PC-9 (cell line): ENCODE data around the gene USE1. TPM values are rescaled to one million over a fixed set of nuclear protein-coding genes. Genes with fewer than 3 reads are reported as not detected.
A peak's percentile ranks its signal among the peaks of the same experiment; 100 is the strongest.

Source experiments
- BruUV-seq: library from RNA; stranded (reverse); fragments of 400-500 nt; replicated peaks from 2 replicates; lab custom pipeline; 2021; lab: Mats Ljungman, UMichigan
- CTCF ChIA-PET: fragments of 300-600 bp; sonication (Branson Sonifier 250); formaldehyde crosslinking; loops from one replicate; lab custom pipeline; 2022; ENCODE audit warnings: antibody characterized with exemption; lab: Charles Lee
- POLR2A ChIA-PET: fragments of 300-600 bp; sonication (Branson Sonifier 250); formaldehyde crosslinking; loops from one replicate; lab custom pipeline; 2022; ENCODE audit warnings: antibody characterized with exemption; ENCODE audit not compliant: unreplicated experiment; lab: Charles Lee
- DNase-seq, 2 experiments: peaks; one replicate each; pipeline versions ENCODE4 v3.0.0 to v3.0.0-alpha.2; 2015 to 2022; ENCODE audit warnings: mixed read lengths in 1 of 2
- H2AFZ ChIP-seq: fragments of 200-600 bp; sonication (generic); 2 replicates; pipeline ENCODE4 v1.8.1; 2017; ENCODE audit warnings: antibody characterized with exemption
- H3F3A ChIP-seq: fragments of 200-600 bp; sonication (generic); 2 replicates; pipeline ENCODE4 v1.8.1; 2017; ENCODE audit warnings: antibody characterized with exemption, mild to moderate bottlenecking, low read depth; ENCODE audit not compliant: insufficient read depth
- H3K27ac ChIP-seq: fragments of 200-600 bp; sonication (generic); 2 replicates; pipeline ENCODE4 v1.6.1; 2016; ENCODE audit warnings: mixed run types
- H3K27me3 ChIP-seq: fragments of 200-600 bp; sonication (generic); 2 replicates; pipeline ENCODE4 v1.6.1; 2016; ENCODE audit warnings: low read depth, mixed run types; ENCODE audit not compliant: insufficient read depth
- H3K36me3 ChIP-seq: fragments of 200-600 bp; sonication (generic); 2 replicates; pipeline ENCODE4 v1.6.1; 2016; ENCODE audit warnings: low read depth, mixed run types
- H3K4me1 ChIP-seq: fragments of 200-600 bp; sonication (generic); replicated peaks from 2 replicates; pipeline ENCODE4 v1.6.1; 2016; ENCODE audit warnings: mixed run types; ENCODE audit not compliant: insufficient read depth
- H3K4me2 ChIP-seq: fragments of 200-600 bp; sonication (generic); 2 replicates; pipeline ENCODE4 v1.6.1; 2017; ENCODE audit warnings: mixed run types
- H3K4me3 ChIP-seq: fragments of 200-600 bp; sonication (generic); 2 replicates; pipeline ENCODE4 v1.6.1; 2016; ENCODE audit warnings: mixed run types
- H3K79me2 ChIP-seq: fragments of 200-600 bp; sonication (generic); 2 replicates; pipeline ENCODE4 v1.6.1; 2017; ENCODE audit warnings: low read depth, mixed run types
- H3K9me2 ChIP-seq: fragments of 200-600 bp; sonication (generic); 2 replicates; pipeline ENCODE4 v1.8.1; 2017; ENCODE audit warnings: mild to moderate bottlenecking; ENCODE audit not compliant: insufficient read depth
- H3K9me3 ChIP-seq: fragments of 200-600 bp; sonication (generic); 2 replicates; pipeline ENCODE4 v1.8.1; 2016; ENCODE audit warnings: low read depth; ENCODE audit not compliant: insufficient read depth
- H4K20me1 ChIP-seq: fragments of 200-600 bp; sonication (generic); 2 replicates; pipeline ENCODE4 v1.8.1; 2017; ENCODE audit not compliant: insufficient read depth
- CTCF ChIP-seq: fragments of 200-600 bp; sonication (generic); conservative IDR thresholded peaks from 2 replicates; pipeline ENCODE4 v1.6.1; 2017; ENCODE audit warnings: mixed run types, antibody characterized with exemption, mild to moderate bottlenecking, moderate library complexity
- EZH2 ChIP-seq: fragments of 200-600 bp; sonication (generic); IDR thresholded peaks from 2 replicates; pipeline ENCODE4 v1.8.0; 2017; ENCODE audit warnings: antibody characterized with exemption, low read depth
- intact Hi-C: fragments of 100-400 bp; cut with micrococcal nuclease; formaldehyde crosslinking; loops from one replicate; pipeline ENCODE4 v1.10.0; 2022; ENCODE audit not compliant: unreplicated experiment
- total RNA-seq: library from RNA; stranded (reverse); gene quantifications from 2 replicates; pipeline ENCODE4 v1.2.3, GENCODE V29; 2021

USE1 gene
- total RNA-seq, 1 experiment from 2014 or later: 19.8 TPM

- H3F3A ChIP-seq: peaks cover 22% of the 10 kb centered on the region
- H3K4me3 ChIP-seq: no peak overlapping the region
- DNase-seq: peak in 1 of 2 experiments; percentile 19
- no peak overlapping the region for H3K27ac ChIP-seq
- TF ChIP-seq CTCF (no peak), EZH2 (no peak)
- H3K4me2 ChIP-seq: no peak overlapping the region
- intact Hi-C loops: no loop called here
- POLR2A ChIA-PET: no interaction called here
- H3K79me2 ChIP-seq: no peaks in the 10 kb centered on the region
- no peak overlapping the region for H2AFZ ChIP-seq
- peaks cover 3% of the 10 kb centered on the region for H3K4me1 ChIP-seq
- BruUV-seq: no TSS peak
- H4K20me1 ChIP-seq: no peaks in the 10 kb centered on the region
- H3K36me3 ChIP-seq: no peaks in the 10 kb centered on the region
- H3K9me2 ChIP-seq: no peaks in the 10 kb centered on the region
- H3K27me3 ChIP-seq: no peaks in the 10 kb centered on the region
- CTCF ChIA-PET: no interaction called here
- H3K9me3 ChIP-seq: no peaks in the 10 kb centered on the region
Observed at GRCh38 chr19:17209126-17210036, 5.8 kb upstream of the USE1 start.

- DNase-seq: no peak
- ChIA-PET CTCF (no interaction called here), POLR2A (no interaction called here)
- Histone ChIP-seq H2AFZ (no peak overlapping the region), H3K4me3 (no peak overlapping the region), H4K20me1 (no peaks in the 10 kb centered on the region), H3K9me3 (no peaks in the 10 kb centered on the region), H3K4me1 (peaks cover 6% of the 10 kb centered on the region), H3K27ac (no peak overlapping the region), H3K4me2 (no peak overlapping the region), H3K79me2 (no peaks in the 10 kb centered on the region), H3K9me2 (no peaks in the 10 kb centered on the region), H3K27me3 (no peaks in the 10 kb centered on the region), H3K36me3 (no peaks in the 10 kb centered on the region), H3F3A (peaks cover 22% of the 10 kb centered on the region)
- no peak for TF ChIP-seq EZH2
- TF ChIP-seq CTCF: no peak
- intact Hi-C loops: no loop called here
- BruUV-seq: no TSS peak
Observed at GRCh38 chr19:17210296-17210695, 4.9 kb upstream of the USE1 start.

GRCh38 chr19:17211547-17212446 lies 3.4 kb upstream of the USE1 start:
- no peak overlapping the region for H3K4me2 ChIP-seq
- BruUV-seq: no TSS peak
- no peaks in the 10 kb centered on the region for H4K20me1 ChIP-seq
- intact Hi-C loops: no loop called here
- TF ChIP-seq CTCF: no peak
- no peak for TF ChIP-seq EZH2
- no peak overlapping the region for H3K4me3 ChIP-seq
- CTCF ChIA-PET: no interaction called here
- no peaks in the 10 kb centered on the region for H3K9me2 ChIP-seq
- no peaks in the 10 kb centered on the region for H3K36me3 ChIP-seq
- no peak for DNase-seq
- H2AFZ ChIP-seq: no peak overlapping the region
- H3K9me3 ChIP-seq: no peaks in the 10 kb centered on the region
- no peak overlapping the region for H3K27ac ChIP-seq
- no peaks in the 10 kb centered on the region for H3K27me3 ChIP-seq
- peaks cover 14% of the 10 kb centered on the region for H3K4me1 ChIP-seq
- H3F3A ChIP-seq: peaks cover 26% of the 10 kb centered on the region
- H3K79me2 ChIP-seq: no peaks in the 10 kb centered on the region; the same call in 1 of the 2 replicates
- POLR2A ChIA-PET: no interaction called here
